Measurements from ENCODE around the gene CELA2A. TPM values are rescaled to one million over a fixed set of nuclear protein-coding genes. Genes with fewer than 3 reads are reported as not detected.

Gene CELA2A
- polyA plus RNA-seq, 1 donor (not counting 4 experiments of a cell fraction or from before 2014, with no cell fraction given): not detected

GRCh38 chr1:15412843-15413242 lies 43.7 kb upstream of the CELA2A start:
- no peak overlapping the region for H2AFZ ChIP-seq (ENCODE audit: control insufficient read depth, low read length)
- peaks cover 7% of the 10 kb centered on the region for H4K20me1 ChIP-seq (ENCODE audit: control insufficient read depth, extremely low read depth, insufficient read depth, low read length)
- FAIRE-seq: no peak
- no peak overlapping the region for H3K9ac ChIP-seq (ENCODE audit: control insufficient read depth, extremely low read depth, insufficient read depth, low read length)
- peaks cover 2% of the 10 kb centered on the region for H3K9me1 ChIP-seq (ENCODE audit: control insufficient read depth, extremely low read depth, insufficient read depth, low read length)
- dilution Hi-C loops (cut with MboI; ENCODE audit: extremely low pct_ligation_motif_present, low sequenced_read_pairs): loop anchor here (10.0 kb wide), 1 partner anchor 78 kb away; no protein-coding TSS in a partner anchor
- no peak overlapping the region for H3K4me3 ChIP-seq (ENCODE audit: control insufficient read depth in 2 of 3, extremely low read depth in 1 of 3, insufficient read depth in 2 of 3, low read depth in 1 of 3, low read length in 3 of 3)
- H3K4me1 ChIP-seq (ENCODE audit: control insufficient read depth, extremely low read depth, insufficient read depth, low read length): peaks cover 43% of the 10 kb centered on the region
- H3K4me2 ChIP-seq (ENCODE audit: control insufficient read depth, extremely low read depth, insufficient read depth, low read depth, low read length): no peak overlapping the region
- H3K79me2 ChIP-seq (ENCODE audit: control insufficient read depth, insufficient read depth, low read length): peaks cover 63% of the 10 kb centered on the region
- no peak overlapping the region for H3K27ac ChIP-seq (ENCODE audit: control insufficient read depth, insufficient read depth, low read length)
- no peaks in the 10 kb centered on the region for H3K27me3 ChIP-seq (ENCODE audit: control insufficient read depth, extremely low read depth, insufficient read depth, low read length)
- TF ChIP-seq CTCF (optimal IDR thresholded peaks at IDR 0.05 in 1 of 3, IDR thresholded peaks at IDR 0.05 in 1 of 3, conservative IDR thresholded peaks at IDR 0.05 in 1 of 3; ENCODE audit: extremely low read depth in 1 of 3, insufficient read depth in 2 of 3, low read length in 3 of 3) (no peak), EZH2 (IDR thresholded peaks at IDR 0.05; ENCODE audit: low read length) (no peak)
- no peak for DNase-seq (ENCODE audit: low read depth, low spot score)
- peaks cover 4 to 13% of the 10 kb centered on the region in 2 experiments for H3K36me3 ChIP-seq (ENCODE audit: control insufficient read depth in 2 of 2, extremely low read depth in 1 of 2, insufficient read depth in 2 of 2, low read length in 2 of 2)
- H3K9me3 ChIP-seq (ENCODE audit: control insufficient read depth, low read depth, low read length): no peaks in the 10 kb centered on the region

- DNase-seq (ENCODE audit: low read depth, low spot score): no peak
- no peak overlapping the region for H3K9ac ChIP-seq (ENCODE audit: control insufficient read depth, extremely low read depth, insufficient read depth, low read length)
- H3K36me3 ChIP-seq (ENCODE audit: control insufficient read depth in 2 of 2, extremely low read depth in 1 of 2, insufficient read depth in 2 of 2, low read length in 2 of 2): peaks cover 4 to 13% of the 10 kb centered on the region in 2 experiments
- dilution Hi-C loops (cut with MboI; ENCODE audit: extremely low pct_ligation_motif_present, low sequenced_read_pairs): loop anchor here (10.0 kb wide), 1 partner anchor 79 kb away; no protein-coding TSS in a partner anchor
- no peak for FAIRE-seq
- peaks cover 2% of the 10 kb centered on the region for H3K9me1 ChIP-seq (ENCODE audit: control insufficient read depth, extremely low read depth, insufficient read depth, low read length)
- TF ChIP-seq EZH2 (IDR thresholded peaks at IDR 0.05; ENCODE audit: low read length) (no peak), CTCF (optimal IDR thresholded peaks at IDR 0.05 in 1 of 3, IDR thresholded peaks at IDR 0.05 in 1 of 3, conservative IDR thresholded peaks at IDR 0.05 in 1 of 3; ENCODE audit: extremely low read depth in 1 of 3, insufficient read depth in 2 of 3, low read length in 3 of 3) (no peak)
- H4K20me1 ChIP-seq (ENCODE audit: control insufficient read depth, extremely low read depth, insufficient read depth, low read length): peaks cover 7% of the 10 kb centered on the region
- no peaks in the 10 kb centered on the region for H3K9me3 ChIP-seq (ENCODE audit: control insufficient read depth, low read depth, low read length)
- no peak overlapping the region for H3K4me2 ChIP-seq (ENCODE audit: control insufficient read depth, extremely low read depth, insufficient read depth, low read depth, low read length)
- H3K4me1 ChIP-seq (ENCODE audit: control insufficient read depth, extremely low read depth, insufficient read depth, low read length): peaks cover 49% of the 10 kb centered on the region
- H3K79me2 ChIP-seq (ENCODE audit: control insufficient read depth, insufficient read depth, low read length): peaks cover 67% of the 10 kb centered on the region
- no peak overlapping the region for H2AFZ ChIP-seq (ENCODE audit: control insufficient read depth, low read length)
- H3K27ac ChIP-seq (ENCODE audit: control insufficient read depth, insufficient read depth, low read length): no peak overlapping the region
- no peak overlapping the region for H3K4me3 ChIP-seq (ENCODE audit: control insufficient read depth in 2 of 3, extremely low read depth in 1 of 3, insufficient read depth in 2 of 3, low read depth in 1 of 3, low read length in 3 of 3)
- H3K27me3 ChIP-seq (ENCODE audit: control insufficient read depth, extremely low read depth, insufficient read depth, low read length): no peaks in the 10 kb centered on the region
These were observed 42.7 kb upstream of the CELA2A start for GRCh38 chr1:15413563-15414444.

All from keratinocyte (primary cell).